ENCODE measurements around the gene PTPRQ.
"Not testable (repeated sequence)": the region's sequence is repeated elsewhere in the genome, so short reads cannot be mapped to it uniquely, and the experiment has no call there.

PTPRQ gene, protein sequence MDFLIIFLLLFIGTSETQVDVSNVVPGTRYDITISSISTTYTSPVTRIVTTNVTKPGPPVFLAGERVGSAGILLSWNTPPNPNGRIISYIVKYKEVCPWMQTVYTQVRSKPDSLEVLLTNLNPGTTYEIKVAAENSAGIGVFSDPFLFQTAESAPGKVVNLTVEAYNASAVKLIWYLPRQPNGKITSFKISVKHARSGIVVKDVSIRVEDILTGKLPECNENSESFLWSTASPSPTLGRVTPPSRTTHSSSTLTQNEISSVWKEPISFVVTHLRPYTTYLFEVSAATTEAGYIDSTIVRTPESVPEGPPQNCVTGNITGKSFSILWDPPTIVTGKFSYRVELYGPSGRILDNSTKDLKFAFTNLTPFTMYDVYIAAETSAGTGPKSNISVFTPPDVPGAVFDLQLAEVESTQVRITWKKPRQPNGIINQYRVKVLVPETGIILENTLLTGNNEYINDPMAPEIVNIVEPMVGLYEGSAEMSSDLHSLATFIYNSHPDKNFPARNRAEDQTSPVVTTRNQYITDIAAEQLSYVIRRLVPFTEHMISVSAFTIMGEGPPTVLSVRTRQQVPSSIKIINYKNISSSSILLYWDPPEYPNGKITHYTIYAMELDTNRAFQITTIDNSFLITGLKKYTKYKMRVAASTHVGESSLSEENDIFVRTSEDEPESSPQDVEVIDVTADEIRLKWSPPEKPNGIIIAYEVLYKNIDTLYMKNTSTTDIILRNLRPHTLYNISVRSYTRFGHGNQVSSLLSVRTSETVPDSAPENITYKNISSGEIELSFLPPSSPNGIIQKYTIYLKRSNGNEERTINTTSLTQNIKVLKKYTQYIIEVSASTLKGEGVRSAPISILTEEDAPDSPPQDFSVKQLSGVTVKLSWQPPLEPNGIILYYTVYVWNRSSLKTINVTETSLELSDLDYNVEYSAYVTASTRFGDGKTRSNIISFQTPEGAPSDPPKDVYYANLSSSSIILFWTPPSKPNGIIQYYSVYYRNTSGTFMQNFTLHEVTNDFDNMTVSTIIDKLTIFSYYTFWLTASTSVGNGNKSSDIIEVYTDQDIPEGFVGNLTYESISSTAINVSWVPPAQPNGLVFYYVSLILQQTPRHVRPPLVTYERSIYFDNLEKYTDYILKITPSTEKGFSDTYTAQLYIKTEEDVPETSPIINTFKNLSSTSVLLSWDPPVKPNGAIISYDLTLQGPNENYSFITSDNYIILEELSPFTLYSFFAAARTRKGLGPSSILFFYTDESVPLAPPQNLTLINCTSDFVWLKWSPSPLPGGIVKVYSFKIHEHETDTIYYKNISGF (N-terminal part only)

DNA sequence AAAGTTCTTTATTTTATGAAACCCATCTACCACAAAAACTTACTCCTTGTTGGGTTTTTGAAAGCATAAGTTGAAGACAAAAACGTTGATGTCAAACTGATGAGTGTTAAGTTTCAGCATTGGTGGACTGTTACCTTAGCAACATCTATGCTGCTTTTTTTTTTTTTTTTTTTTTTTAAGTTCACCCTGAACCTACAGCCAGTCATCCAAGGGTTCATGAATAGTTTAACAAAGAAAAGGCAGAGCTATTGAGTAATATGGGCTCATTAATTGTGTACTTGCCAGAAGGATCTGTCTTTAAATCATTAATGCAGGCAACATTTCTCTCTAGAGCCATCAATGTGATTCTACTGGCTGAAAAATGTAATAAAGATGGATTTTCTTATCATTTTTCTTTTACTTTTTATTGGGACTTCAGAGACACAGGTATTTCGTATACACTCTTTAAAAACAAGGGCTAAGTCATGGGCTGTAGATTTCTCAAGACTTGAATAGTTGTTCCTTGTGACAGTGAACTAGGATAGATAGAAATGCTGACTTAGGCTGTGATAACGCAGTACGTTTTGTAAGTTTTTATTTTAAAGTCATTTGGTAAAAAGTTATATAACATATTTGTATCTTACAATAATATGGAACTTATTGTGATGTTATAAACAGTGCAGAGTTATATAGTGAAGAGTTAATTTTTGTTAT is at the start of gene PTPRQ:
Gene PTPRQ, plus strand, starts transcription at position 262 of the 693 bp plus-strand sequence. Its CDS starts 111 bp downstream, at position 373.
- in situ Hi-C loops (cut with MboI; ENCODE audit: low sequenced_read_pairs), result no loop called here

DNA sequence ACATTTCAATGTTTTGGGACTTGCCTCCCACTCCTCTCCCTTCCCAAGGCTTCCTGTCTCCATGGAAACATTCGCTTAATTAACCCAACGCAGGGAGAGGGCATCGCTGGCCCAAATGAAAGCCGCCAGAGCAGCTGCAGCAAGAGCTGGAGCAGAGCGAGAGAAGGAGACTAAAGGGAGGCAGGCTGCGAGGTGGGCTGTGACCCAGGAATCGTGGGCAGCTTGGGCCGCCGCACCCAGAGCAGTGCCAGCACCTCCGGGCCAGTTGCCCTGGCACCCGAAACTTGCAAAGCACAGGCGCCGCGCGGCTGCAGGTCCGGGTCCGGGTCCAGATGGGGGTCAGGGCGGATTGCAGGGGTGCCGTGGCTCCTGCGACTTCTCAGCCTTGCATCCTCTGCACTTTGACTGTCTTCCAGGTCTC is 43.5 kb upstream of the PTPRQ start:
- in situ Hi-C loops (cut with MboI; ENCODE audit: low sequenced_read_pairs), result no loop called here

DNA sequence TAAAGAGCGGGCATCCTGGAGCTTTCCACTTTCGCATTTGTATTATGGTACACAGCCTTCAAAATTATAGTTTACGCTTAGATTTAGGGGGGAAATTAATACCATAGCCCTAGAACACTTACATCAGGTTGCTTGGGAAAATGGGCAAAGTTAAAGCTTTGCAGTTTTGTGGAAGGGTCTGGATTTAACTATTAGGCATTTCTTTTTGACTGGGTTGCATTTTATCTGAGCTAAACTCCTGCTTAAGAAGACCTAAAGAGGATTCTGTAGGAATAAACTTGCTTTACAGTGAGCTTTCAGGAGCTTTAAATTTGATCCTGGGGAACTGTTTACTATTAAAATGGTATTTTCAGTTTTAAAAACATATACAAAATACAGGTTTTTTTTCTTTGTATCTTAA is 42.8 kb upstream of the PTPRQ start:
- in situ Hi-C loops (cut with MboI; ENCODE audit: low sequenced_read_pairs), result no loop called here

DNA sequence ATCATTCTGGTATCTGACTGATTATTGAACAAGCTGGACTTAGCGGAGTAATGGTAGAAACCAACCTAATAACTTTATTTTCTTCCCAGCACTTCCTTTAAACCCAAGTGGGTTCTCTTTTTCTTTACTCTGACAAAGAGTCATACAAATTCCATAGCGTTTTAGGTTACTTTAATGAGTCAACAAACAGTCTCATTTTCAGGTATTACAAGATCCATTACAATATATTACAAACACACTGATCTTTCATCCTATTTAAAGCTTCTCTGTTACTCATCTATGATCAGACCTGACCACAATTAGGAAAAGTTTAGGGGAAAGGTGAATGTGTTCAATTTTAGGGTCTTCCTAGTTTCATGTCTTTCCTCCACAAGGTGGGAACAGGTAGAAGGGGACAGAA is 39.4 kb upstream of the PTPRQ start:
- in situ Hi-C loops (cut with MboI; ENCODE audit: low sequenced_read_pairs), result no loop called here

DNA sequence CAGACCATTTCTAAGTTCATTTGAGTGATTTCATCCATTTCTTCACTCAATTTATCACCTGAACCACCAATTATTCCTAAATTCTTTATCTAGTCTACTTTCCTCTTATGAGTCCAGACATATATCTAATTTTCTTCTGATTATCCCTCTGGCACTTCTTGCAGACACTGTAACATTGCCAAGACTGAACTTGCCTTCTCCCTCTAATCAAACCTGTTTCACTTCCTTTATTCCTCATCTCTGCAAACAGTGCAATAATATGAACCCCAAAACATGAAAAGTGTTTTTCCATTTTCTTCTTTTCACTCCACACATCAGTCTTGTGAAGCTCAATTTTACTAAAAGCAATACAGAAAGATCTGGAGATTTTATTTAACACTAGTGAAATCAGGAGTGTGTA is 37.8 kb upstream of the PTPRQ start:
- in situ Hi-C loops (cut with MboI; ENCODE audit: low sequenced_read_pairs), result no loop called here

DNA sequence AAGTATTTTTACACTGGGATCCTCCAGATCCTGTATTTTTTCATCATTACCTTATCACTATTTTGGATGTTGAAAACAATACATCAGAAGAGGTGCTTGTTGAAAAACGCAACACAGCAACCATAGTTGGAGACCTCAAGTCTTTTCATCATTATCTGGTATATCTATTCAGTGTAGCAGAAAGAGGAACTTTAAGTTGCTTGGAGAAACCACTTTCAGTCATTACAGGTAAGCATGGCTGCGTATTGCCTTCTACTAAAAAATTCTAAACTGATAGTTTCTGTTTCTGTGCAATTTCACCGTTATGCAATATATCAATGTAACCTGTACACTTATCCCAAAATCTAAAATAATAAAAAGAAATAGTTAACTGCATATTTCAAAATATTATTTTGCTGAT is 32.2 kb upstream of the PTPRQ start:
- in situ Hi-C loops (cut with MboI; ENCODE audit: low sequenced_read_pairs), result no loop called here

DNA sequence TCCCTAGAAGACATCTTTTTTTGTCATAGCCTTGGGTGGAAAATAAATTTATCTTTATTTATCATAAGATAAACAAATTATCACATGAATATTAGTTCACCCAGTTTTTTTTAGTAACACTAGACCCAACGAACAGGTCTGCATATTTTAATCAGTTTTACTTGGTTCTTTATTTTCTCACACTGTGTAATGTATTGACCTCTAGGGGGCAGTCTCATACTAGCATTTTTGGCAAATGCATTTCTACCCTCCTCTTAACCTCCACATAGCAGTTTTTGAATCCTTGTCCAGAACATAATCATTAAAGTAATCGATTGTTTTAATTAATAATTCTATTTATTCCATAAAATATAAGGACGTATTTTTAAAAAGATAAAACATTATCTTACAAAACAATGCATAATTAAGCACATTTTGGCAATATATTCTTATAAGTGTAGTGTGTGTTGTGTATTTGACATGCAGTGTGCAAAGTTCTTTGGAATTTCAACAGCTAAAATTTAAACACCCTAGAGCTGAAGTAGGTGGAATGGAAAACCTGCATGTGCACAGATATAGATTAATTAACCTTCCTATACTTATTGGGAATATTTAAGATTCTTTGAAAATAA is 31.6 kb upstream of the PTPRQ start:
- in situ Hi-C loops (cut with MboI; ENCODE audit: low sequenced_read_pairs), result no loop called here

DNA sequence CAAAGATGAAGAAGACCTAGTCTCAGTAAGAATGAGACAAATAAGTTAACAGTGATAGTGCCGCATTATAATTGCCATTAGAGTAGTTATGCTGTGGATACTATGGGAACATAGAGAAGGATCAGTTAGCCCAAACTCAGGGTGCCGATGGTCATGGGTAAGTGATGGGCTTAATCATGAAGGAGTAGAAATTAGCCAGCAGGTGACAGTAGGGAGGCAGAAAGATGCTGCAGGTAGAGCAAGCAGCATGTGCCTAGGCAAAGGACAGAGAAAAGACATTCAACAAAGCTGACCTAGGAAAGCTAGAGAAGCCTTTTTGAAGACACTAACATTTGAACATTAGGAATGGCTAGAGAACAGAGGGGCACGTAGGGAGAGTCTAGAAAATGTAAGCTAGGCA is 30.6 kb upstream of the PTPRQ start:
- in situ Hi-C loops (cut with MboI; ENCODE audit: low sequenced_read_pairs), result no loop called here

DNA sequence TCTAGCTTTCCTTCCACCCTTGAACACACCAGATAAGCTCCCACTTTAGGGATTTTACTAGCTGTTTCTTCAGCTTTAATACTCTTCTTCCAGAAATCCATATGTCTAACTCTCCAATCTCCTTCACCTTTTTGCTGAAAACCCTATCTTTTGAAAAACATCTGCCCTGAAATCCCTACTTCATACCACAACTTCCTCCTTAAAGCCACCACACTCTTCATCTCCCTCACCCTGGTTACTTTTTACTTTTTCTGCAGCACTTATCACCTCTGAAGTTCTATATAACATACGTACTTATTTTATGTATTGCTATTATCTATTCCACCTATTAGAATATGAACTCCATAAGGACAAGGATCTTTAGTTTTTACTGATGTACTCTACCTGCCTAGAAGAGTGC is 28.6 kb upstream of the PTPRQ start:
- in situ Hi-C loops (cut with MboI; ENCODE audit: low sequenced_read_pairs), result no loop called here

DNA sequence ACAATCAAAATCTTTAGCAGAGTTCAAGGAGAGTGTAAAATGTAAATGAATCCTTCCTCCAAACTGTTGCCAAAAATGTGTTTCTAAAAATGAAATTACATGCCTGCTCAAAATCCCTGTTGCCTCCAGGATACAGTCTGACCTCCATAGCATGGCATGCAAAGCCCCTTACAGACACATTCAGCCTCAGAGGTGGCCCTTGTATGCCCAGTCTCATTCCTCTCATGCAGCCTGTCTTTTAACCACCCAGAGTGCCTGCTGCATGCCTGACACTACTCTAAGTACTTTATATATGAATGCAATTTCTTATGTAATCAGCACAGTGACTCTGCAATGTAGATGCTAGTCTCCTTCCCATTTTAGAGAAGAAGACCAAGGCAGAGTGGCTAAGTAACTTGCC is 24.4 kb upstream of the PTPRQ start:
- in situ Hi-C loops (cut with MboI; ENCODE audit: low sequenced_read_pairs), result no loop called here

DNA sequence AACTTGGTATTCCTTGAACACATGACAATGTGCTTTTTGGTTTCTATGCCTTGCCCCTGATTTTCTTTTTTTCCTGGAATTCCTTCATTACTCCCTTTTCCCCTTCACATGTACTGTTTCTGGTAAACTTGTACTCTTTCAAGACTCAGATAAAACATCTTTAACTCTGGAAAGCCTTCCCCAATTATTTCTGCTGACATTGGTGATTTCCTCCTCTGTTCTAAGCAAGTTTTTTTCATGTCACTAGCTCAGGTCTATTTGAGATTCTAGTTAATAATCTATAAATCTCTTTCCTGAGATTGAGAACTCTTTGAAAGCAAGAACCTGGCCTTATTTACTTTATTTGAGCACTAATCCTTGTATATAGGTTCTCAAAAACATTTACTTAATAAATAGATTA is 24.0 kb upstream of the PTPRQ start:
- in situ Hi-C loops (cut with MboI; ENCODE audit: low sequenced_read_pairs), result no loop called here

DNA sequence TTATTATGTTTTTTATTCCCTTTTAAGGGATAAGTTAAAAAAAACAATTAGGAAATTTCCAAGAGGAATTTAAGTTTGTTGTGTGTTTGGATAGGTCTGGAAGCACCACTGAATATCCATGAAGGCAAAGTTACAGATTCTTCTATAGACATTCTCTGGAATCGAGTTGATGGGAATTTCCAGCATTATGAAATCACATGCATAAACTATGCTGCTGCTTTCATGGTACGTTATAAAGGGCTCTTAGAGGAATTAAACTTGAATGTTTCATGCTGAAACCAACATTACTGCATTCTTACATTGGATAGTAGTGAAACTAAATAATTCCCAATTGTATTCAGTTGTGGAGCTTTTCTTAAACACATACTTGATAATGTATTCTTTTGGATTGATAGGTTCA is 21.5 kb upstream of the PTPRQ start:
- in situ Hi-C loops (cut with MboI; ENCODE audit: low sequenced_read_pairs), result no loop called here

DNA sequence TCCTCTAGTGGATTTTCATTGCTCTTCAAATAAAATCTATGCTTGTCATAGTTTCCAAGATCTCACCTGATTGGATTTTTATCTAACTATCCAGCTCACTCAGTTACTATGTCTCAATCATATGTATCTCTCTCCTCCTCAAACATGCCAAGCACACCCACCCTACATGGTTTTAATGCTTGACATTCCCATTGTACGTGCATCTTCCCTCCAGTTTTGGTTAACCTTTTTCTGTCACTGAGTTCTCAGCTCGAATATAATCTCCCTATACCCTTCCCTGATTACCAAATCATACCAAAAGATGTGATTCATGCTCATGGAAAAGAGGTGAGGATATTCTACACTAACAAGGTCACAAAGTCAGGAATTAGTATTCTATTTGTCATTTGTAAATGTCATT is 12.0 kb upstream of the PTPRQ start:
- in situ Hi-C loops (cut with MboI; ENCODE audit: low sequenced_read_pairs), result no loop called here

DNA sequence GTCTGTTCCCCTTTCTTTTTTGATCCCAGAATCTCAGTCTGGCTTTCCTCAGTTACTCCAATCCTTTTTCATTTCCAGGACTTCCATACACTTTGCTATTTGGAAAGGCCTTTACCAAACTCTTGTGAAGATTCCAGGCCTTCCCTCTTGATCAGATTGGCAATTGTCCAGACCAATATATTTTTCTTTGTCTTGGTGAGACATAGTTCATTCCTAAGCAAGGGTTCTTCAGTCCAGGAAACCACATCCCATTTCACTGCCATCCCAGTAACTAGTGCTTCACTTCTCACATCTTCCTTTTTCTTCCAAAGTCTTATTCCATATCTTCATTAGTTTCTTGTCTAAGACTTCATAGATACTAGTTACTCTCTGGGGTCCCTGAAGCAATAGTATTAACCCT is 2.1 kb upstream of the PTPRQ start:
- in situ Hi-C loops (cut with MboI; ENCODE audit: low sequenced_read_pairs), result no loop called here

DNA sequence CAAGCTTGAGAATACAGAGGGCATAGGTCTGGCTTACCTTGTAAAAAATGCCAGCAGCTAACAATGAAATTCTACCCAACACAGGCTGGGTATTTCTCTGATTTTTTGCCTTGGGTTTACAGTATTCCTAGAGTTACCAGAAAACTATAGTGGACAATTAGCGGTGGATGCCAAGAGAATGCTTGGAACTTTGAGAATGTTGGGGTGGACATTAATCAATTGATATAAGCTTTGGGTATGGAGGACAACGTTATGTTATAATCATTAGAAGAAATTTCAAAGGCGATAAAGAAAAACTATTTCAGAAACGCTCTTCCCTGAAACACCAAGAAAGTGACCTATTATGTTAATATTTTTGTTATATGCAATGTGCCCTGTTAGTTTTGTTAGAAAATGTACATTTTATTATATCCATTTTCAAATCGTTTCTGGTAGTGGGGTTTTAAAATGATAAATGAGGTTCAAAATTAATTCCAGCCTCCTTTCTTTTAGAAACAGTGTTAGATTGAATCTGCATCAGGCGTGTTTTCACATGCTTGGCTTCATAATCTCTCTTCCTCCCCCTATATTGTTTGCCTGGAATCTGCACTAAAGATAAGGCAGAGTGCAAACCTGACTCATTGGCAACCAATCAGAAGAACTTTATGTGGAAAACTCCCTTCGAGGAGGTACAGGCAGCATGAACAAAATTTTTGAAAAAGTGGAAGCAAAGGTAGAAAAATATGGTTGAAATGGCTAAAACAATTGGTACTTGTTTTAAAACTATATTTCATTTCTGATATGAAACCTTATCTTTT is 1.4 kb upstream of the PTPRQ start:
- in situ Hi-C loops (cut with MboI; ENCODE audit: low sequenced_read_pairs), result no loop called here

DNA sequence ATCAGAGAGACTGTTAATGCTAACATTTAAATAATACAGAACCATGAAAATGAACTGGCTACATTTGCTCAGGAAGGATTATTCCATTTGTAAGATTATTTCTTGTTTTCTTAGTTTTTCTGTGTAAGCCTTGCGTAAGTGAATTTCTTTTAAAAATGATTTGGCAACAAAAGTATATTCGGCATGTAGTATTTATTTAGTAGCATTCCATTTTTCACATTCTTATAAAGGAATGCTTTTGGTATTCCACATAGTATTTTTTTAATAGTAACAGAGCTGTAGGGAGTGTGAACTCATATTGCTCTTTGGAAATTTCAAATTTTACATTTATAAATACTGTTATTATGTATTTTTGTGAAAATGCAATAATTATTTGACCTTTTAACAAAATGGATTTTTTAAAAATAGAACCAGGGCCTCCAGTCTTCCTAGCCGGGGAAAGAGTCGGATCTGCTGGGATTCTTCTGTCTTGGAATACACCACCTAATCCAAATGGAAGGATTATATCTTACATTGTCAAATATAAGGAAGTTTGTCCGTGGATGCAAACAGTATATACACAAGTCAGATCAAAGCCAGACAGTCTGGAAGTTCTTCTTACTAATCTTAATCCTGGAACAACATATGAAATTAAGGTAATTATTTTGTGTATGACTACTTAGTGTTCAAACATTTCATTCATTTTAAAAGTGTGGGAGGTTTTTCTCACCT is 1.2 kb downstream of the PTPRQ start:
- in situ Hi-C loops (cut with MboI; ENCODE audit: low sequenced_read_pairs), result no loop called here

DNA sequence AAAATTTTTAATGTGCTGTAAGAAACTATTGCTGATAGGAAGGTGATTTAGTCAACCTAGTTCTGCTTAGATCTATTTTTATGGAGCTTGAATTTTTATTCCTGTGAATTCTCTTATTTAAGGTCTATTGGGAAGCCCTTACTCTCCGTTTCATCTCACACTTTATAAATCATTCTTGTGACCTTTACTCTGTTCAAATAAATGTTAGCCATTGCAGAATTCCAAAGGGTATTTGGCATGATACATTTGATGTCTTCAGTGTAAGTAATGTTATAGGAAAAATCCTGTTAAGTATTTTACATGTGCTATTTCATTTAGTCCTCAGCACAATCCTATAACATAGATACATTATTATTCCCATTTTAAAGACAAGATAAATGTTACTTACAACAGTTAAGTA is 12.5 kb downstream of the PTPRQ start:
- in situ Hi-C loops (cut with MboI; ENCODE audit: low sequenced_read_pairs), result no loop called here

DNA sequence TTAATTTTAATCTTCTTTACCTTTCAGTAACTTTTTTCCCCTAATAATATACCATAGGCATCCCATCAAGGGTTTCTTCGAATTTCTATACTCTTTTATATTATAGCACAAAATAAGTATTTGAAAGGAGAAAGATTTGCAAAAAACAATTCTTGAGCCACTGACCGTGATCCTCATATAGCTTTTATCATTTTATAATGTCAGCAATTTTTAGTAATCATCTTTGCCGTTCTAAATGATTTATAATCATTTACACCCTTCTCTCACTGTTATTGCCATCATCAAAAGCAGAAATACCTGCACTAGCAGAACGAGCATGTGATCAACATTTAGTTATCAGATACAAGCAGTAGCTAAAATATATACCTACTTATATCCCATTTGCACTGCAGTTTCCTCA is 16.9 kb downstream of the PTPRQ start:
- in situ Hi-C loops (cut with MboI; ENCODE audit: low sequenced_read_pairs), result no loop called here

DNA sequence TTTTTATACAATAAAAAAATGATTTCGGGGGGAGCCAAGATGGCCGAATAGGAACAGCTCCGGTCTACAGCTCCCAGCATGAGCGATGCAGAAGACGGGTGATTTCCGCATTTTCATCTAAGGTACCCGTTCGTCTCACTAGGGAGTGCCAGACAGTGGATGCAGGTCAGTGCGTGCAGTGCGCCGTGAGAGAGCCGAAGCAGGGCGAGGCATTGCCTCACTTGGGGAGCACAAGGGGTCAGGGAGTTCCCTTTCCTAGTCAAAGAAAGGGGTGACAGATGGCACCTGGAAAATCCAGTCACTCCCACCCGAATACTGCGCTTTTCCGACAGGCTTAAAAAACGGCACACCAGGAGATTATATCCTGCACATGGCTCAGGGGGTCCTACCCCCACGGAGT is 17.8 kb downstream of the PTPRQ start:
- in situ Hi-C loops (cut with MboI; ENCODE audit: low sequenced_read_pairs), result not testable (repeated sequence)

Measured in HL-60/S4 (cell line).